Measurements from ENCODE around the gene TRPV4.

DNA sequence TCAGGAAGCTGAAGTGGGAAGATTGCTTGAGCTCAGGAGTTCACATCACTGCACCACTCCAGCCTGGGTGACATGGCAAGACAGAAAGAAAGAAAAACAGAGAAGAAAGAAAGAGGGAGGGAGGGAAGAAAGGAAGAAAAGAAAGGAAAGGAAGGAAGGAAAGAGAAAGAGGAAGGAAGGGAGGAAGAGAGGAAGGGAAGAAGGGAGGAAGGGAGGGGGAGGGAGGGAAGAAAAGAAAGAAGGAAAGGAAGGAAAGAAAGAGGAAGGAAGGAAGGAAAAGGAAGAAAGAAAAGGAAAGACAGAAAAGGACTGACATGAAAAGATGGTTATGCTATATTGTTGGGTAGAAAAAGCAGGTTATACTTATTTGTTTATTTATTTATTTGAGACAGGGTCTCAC, 43.2 kb upstream of the TRPV4 start:
- TF ChIP-seq CTCF (IDR thresholded peaks at IDR 0.05) (no peak), EZH2 (IDR thresholded peaks at IDR 0.05) (no peak), EZH2phosphoT487 (IDR thresholded peaks at IDR 0.05) (no peak)

All from neural progenitor cell (in vitro differentiated cells).